DMS114 treated with DMSO at 0.1 percent for 48 hours (cell line): ENCODE measurements around the gene MYO18B.

Experiments
- DNase-seq: peaks from one replicate; lab custom pipeline; 2025; ENCODE audit not compliant: unreplicated experiment; lab: John Stamatoyannopoulos, UW

Gene MYO18B

GRCh38 chr22:25845985-25846745 lies 104.2 kb downstream of the MYO18B start:
- DNase-seq, result no peak

- DNase-seq, result no peak
Observed at GRCh38 chr22:25847451-25847850, 105.5 kb downstream of the MYO18B start.

- DNase-seq, result no peak
Observed at GRCh38 chr22:25848954-25849353, 107.0 kb downstream of the MYO18B start.

DNA sequence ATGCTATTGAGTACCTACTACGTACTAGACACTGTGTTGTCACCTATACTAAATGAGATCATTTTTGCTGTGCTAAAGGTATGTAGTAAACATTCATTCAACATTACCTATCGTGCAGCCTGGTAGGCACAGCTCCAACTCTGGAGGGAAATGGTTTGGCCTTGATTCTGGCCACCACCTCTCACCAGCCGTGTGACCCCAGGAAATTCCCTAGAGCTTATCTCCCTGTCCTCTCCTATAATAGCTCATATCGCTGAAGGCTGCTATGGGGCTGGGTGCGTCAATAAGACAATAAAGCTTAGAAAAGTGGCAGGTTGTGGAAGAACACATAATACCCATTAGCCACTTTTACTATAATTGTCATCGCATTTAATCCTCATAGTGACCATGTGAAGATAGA lies 107.5 kb downstream of the MYO18B start:
- DNase-seq, result no peak

DNA sequence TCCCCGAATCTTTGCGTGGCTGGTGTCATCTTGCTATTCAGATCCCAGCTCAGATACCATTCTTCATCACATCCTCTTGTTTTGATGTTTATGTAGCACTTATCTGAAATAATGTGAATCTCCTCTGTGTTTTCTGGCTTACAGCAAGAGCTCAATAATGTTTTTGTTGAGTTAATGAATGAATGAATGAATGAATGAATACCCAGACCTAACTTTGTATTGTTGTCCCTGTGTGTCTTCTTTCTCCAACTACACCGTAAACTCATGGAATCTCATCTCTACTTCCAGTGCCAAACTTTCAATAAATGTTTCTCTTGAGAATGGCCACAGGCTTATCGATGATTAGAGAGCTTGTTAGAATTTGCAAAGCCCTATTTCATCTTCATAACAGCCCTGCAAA lies 110.2 kb downstream of the MYO18B start:
- DNase-seq, result no peak

DNA sequence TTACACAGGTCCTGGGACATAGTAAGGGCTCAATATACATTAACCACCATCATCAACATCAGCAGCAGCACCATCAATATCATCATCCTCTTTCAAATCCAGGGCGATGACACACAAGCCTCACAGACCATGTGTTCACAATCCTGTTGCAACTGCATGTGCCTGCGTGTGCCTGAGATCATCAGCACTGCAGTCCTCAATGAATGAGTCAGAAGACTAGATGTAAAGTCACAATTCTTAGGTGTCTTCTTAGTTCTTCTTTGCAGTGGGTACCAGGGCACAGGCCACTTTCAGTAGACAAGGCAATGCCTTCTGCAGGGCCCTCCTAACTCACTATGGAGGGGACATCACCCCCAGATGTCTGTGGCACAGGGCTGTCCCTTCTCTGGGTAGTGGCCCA lies 111.1 kb downstream of the MYO18B start:
- DNase-seq, result no peak

GRCh38 chr22:25853501-25854284 lies 111.7 kb downstream of the MYO18B start:
- DNase-seq, result no peak

- DNase-seq, result no peak
Observed at GRCh38 chr22:25869771-25870170, 127.8 kb downstream of the MYO18B start.

DNA sequence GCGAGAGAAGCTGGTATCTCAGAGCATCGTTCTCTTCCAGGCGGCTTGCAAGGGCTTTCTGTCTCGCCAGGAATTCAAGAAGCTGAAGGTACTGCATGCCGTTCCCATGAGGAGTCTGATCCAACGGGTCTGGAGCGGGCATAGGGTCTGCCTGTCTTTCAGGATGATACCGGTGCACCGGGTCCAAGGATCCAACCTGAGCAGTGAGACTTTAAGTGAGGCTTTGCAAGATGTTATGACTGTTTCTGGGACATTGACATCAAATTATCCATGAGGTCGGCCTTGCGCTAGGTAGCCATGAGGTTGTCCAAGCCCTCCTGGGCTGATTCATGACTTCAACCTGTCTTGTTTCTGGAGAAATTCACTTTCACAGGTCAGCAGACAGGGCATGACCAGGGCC lies 132.3 kb downstream of the MYO18B start:
- DNase-seq, result no peak

DNA sequence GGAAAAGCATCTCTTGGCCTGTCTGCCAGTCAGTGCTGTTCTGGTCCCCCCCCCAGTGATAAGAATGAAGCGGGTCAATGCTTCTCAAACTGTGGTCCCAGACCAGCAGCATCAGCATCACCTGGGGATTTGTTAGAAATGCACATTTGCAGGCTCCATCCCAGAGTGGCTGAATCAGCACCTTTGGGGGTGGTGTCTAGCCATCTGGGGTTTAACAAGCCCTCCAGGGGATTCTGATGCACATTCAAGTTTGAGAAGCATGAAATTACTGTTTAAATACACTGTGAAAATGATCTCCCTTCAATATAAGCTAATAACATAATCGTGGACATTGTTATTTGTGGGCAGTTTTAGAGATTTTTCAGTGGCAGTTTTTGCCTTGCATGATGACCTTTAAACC lies 133.5 kb downstream of the MYO18B start:
- no peak for DNase-seq

GRCh38 chr22:25876871-25877270 lies 134.9 kb downstream of the MYO18B start:
- DNase-seq, result no peak

GRCh38 chr22:25878933-25879332 lies 136.9 kb downstream of the MYO18B start:
- DNase-seq, result no peak

DNA sequence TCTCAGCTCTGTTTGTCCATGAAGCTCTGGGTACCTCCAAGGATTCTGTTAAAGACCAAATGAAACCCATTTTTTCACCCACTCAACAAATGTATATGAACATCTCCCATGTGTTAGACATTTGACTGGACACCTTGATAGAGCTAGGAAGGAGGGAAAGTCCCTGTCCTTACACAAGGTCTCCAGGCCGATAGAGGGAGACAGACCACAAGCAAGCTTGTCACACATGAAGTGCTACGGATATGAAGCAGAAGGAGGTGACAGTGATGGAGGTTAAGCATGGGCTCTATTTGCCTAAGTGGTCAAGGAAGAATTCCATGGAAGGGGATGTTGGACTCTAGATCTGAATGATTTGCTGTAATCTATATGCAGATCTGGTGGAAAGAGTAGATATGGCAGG lies 138.5 kb downstream of the MYO18B start:
- DNase-seq, result no peak

DNA sequence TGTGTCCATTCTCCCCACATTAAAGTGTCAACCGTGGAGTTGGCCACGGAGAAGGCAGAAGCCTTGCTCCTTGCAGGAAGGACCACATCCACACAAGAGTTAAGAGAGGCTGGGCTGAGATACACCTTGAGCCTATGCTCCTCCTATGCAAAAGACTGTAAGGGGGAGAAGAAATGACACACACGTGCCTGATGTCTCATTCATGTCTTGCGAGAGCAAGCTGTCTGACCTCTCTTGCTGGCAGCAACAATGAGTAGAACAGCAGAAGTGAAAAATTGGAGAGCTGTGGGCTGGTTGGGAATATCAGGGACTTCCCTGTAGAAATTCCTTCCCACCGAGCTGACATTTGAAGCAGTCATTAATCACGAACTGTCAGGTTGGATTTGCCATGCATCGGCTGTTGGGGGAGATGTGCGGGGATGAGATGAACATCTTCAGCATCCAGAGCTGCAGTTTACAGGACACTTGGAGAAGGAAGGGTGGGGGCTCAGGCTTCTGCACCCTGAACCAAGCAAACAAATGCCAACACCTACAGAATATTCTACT lies 139.3 kb downstream of the MYO18B start:
- DNase-seq, result no peak

DNA sequence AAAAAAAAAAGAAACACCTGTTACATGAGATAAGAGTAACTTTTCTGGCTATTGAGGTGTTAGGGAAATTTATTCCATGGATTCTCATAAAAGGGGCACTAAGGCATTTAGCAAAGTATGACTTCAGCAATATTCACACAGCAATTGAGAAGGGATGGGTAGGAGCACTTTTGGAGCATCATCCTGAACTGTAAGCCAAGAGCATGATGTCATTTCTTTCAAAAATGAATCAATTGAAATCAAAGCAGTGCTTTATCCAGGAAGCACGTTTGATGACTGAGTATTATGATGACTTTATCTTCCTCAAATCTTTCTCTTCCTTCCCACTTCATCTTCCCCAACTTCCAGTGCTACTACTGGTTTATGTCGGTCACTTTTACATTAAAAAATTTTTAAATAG lies 140.4 kb downstream of the MYO18B start:
- no peak for DNase-seq

DNA sequence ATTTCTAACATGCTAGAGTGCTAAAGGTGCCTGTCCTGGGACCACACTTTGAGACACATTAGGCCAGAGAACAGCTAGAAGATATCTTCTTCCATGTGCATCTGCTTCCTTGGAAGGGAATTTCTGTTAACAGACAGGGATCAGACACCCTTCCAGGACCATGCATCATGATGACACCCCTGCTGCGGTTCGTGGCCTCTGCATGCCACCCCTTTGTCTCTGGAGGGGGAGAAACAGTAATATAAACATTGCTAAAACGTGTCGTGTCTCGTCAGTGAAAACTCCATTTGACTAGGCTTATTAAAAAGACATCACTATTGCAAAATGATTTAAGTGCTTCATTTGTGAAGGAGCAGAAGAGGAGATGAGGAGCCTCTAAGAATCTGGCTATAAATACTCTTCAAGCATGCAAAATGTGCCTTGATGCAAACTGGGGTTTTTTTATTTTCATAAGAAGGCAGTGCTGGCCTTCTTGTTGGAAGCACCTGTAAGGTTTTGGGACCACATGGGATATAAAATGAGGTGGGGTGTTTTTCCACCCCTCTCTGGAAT lies 141.6 kb downstream of the MYO18B start:
- no peak for DNase-seq

- no peak for DNase-seq
Observed at GRCh38 chr22:25884121-25884520, 142.1 kb downstream of the MYO18B start.

DNA sequence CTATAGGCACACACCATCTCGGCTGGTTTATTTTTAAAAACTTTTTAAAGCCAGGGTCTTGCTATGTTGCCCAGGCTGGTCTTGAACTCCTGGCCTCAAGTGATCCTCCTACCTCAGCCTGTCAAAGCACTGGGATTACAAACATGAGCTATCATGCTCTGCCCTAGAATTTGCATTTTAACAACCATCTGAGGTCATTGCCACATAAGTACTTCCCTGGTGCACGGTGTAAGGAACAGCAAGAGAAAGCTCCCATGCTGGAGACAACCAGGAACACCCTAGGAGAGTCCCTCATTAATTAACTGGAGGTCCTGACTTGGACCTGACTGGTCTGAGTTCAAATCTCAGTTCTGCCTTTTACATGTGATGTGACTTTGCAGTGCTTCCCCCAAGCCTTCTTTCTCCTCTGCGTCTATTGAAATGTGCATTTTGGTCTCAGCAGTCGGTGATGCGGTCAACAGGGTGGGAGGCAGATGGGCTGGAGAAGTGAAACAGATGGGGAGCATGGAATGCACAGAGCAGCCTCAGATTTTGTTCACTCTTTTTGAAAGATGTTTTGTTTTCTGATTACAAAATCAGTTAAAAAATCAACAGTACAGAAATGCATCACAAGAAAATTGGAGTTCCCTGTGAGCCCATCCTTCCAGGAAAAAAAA lies 146.5 kb downstream of the MYO18B start:
- no peak for DNase-seq

DNA sequence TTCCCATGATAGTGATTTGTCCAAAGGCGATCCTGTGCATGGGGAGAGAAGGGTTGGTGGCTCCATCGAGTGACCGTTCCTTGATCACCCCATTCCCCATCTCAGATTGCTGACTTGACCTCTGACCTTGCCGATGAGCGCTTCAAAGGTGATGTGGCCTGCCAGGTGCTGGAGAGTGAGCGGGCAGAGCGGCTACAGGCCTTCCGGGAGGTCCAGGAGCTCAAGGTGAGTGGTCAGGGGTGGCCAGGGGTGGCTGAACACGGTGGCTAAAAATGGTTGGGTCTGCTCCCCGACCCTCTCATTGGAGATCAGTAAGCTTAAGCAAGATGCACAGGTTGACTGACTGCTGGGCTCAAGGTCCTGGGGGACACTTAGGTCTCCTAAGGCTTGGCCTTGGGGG lies 148.7 kb downstream of the MYO18B start:
- DNase-seq, result no peak

GRCh38 chr22:25892678-25893077 lies 150.7 kb downstream of the MYO18B start:
- DNase-seq, result no peak

DNA sequence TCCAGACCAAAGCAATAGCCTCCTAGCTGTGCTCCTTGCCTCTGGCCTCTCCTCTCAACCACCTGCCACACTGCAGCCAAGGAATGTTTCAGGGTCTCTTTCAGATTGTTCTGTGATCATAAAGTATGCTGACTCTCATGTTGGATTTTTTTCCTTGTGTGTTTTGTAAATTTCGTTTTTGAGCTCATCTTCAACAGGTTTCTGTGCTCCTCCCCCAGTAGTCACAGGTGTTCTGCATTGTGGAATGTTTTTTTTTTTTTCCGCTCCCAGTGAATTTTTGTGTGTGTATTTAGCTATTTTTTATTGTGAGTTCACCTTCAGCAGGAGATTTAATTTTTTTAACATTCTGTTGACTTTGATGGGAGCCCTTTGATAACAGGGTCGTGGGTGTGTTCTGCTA lies 153.7 kb downstream of the MYO18B start:
- DNase-seq, result no peak
